GM12874 (cell line): ENCODE results near the gene ADORA2A.

Experiments
- CTCF ChIP-seq: IDR thresholded peaks from 2 replicates; pipeline ENCODE4 v1.5.1; 2011; ENCODE audit warnings: low read depth, mild to moderate bottlenecking, control low read depth, low read length, moderate library complexity; ENCODE audit not compliant: insufficient read depth

ADORA2A gene

GRCh38 chr22:24404561-24405275 lies 22.7 kb upstream of the ADORA2A start:
- no peak for TF ChIP-seq CTCF

- TF ChIP-seq CTCF: no peak
Measured at GRCh38 chr22:24405631-24406321, 21.6 kb upstream of the ADORA2A start.

- no peak for TF ChIP-seq CTCF
Measured at GRCh38 chr22:24406322-24407277, 20.8 kb upstream of the ADORA2A start.

GRCh38 chr22:24407278-24407665 lies 20.1 kb upstream of the ADORA2A start:
- TF ChIP-seq CTCF: no peak

- TF ChIP-seq CTCF: no peak
Measured at GRCh38 chr22:24407884-24408283, 19.5 kb upstream of the ADORA2A start.

GRCh38 chr22:24408630-24409029 lies 18.8 kb upstream of the ADORA2A start:
- no peak for TF ChIP-seq CTCF

- TF ChIP-seq CTCF: no peak
Measured at GRCh38 chr22:24409707-24410106, 17.7 kb upstream of the ADORA2A start.
